ENCODE data around the gene PEPD. TPM values are rescaled to one million over a fixed set of nuclear protein-coding genes. Genes with fewer than 3 reads are reported as not detected.

The PEPD gene
- total RNA-seq, 4 donors from 2014 or later = 40.1 to 61.4 (median 53.4) TPM

GRCh38 chr19:33547676-33548075 is 26.1 kb upstream of the PEPD start:
- no peak overlapping the region for H3K4me3 ChIP-seq
- TF ChIP-seq, protein P1, sequence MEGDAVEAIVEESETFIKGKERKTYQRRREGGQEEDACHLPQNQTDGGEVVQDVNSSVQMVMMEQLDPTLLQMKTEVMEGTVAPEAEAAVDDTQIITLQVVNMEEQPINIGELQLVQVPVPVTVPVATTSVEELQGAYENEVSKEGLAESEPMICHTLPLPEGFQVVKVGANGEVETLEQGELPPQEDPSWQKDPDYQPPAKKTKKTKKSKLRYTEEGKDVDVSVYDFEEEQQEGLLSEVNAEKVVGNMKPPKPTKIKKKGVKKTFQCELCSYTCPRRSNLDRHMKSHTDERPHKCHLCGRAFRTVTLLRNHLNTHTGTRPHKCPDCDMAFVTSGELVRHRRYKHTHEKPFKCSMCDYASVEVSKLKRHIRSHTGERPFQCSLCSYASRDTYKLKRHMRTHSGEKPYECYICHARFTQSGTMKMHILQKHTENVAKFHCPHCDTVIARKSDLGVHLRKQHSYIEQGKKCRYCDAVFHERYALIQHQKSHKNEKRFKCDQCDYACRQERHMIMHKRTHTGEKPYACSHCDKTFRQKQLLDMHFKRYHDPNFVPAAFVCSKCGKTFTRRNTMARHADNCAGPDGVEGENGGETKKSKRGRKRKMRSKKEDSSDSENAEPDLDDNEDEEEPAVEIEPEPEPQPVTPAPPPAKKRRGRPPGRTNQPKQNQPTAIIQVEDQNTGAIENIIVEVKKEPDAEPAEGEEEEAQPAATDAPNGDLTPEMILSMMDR (IDR thresholded peaks at IDR 0.05) = no peak
- no peak for TF ChIP-seq POLR2A (IDR thresholded peaks at IDR 0.05)
- H3K36me3 ChIP-seq = no peaks in the 10 kb centered on the region
- H3K4me1 ChIP-seq = no peaks in the 10 kb centered on the region
- 71 to 83% methylated on average over 1 to 2 of the region's 3 CpGs for WGBS, 2 donors
- no peaks in the 10 kb centered on the region for H3K9me3 ChIP-seq
- H3K27me3 ChIP-seq = peaks cover 0 to 40% (median 0%) of the 10 kb centered on the region in 4 donors
- DNase-seq = no peak
- no peak overlapping the region for H3K27ac ChIP-seq
- intact Hi-C loops (cut with DNase I) = no loop called here

DNA sequence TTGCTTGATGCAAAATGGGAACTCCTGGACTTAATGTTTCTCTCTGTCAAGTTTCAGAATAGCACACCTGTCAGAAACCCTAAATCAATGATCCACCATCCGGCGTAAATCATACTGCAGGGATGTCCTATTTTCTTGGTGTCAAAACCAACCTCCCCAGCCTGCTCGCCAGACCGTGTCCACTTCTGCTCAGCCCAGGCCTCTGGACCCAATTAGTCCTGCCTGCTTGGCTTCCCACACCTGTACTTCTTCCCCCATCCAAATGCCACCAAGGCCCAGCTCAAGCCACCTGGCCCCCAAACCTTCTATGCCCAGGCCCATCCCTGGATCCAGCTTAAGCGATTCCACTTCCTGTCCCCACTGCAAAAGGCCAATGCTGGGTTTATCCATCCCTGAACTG is 25.1 kb upstream of the PEPD start:
- no peak for TF ChIP-seq POLR2A (IDR thresholded peaks at IDR 0.05)
- TF ChIP-seq, protein P1 (IDR thresholded peaks at IDR 0.05) = no peak
- Histone ChIP-seq H3K4me3 (no peak overlapping the region), H3K36me3 (no peaks in the 10 kb centered on the region), H3K9me3 (no peaks in the 10 kb centered on the region), H3K4me1 (no peaks in the 10 kb centered on the region), H3K27ac (no peak overlapping the region), H3K27me3 (peaks cover 0 to 50% (median 0%) of the 10 kb centered on the region in 4 donors)
- no peak for DNase-seq
- WGBS, 2 donors = 88 to 91% methylated on average over 5 of the region's 5 CpGs
- intact Hi-C loops (cut with DNase I) = no loop called here

DNA sequence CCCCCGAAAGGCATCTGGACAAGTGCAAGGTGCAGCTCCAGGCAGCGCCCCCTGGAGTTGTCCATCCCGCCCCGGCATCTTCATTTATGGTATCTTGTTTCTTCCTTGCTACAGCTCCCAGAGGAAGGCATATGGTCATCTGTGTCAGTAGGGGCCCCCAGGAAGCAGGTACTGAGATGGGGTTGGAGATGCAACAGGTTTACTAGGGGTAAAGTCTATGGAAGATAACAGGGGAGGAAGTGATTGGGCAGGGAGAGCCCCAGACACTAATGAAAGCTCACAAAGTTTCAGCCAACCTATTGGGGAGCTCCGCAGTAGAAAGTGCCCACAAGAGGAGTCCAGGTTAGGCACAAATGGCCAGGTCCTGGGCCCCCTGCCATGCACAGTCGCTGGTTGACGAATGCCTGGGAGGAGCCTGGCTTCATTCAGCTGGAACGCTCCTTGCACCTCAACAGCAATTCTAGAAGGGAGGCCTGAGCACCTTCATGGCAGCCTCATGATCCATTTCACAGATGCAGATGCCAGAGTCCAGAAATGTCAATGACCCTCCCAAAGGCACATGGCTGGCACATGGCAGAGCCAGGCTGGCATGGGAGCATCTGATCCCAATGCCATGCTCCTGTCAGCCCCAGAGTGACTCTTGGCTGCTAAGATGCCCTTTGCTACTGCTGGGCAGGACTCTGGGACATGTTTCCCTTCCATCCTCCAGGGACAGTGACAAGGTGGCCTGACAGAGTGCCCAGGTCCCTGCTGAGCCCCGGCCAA is 23.8 kb upstream of the PEPD start:
- H3K9me3 ChIP-seq = no peaks in the 10 kb centered on the region
- peaks cover 0 to 62% (median 0%) of the 10 kb centered on the region in 4 donors for H3K27me3 ChIP-seq
- no peak for DNase-seq
- H3K36me3 ChIP-seq = no peaks in the 10 kb centered on the region
- H3K27ac ChIP-seq = no peak overlapping the region
- 70 to 88% methylated on average over 7 to 8 of the region's 9 CpGs for WGBS, 2 donors
- TF ChIP-seq POLR2A (IDR thresholded peaks at IDR 0.05) = no peak
- TF ChIP-seq, protein P1 (IDR thresholded peaks at IDR 0.05) = no peak
- no peak overlapping the region for H3K4me3 ChIP-seq
- intact Hi-C loops (cut with DNase I) = no loop called here
- no peaks in the 10 kb centered on the region for H3K4me1 ChIP-seq

GRCh38 chr19:33535226-33535625 is 13.6 kb upstream of the PEPD start:
- Histone ChIP-seq H3K36me3 (no peaks in the 10 kb centered on the region), H3K4me1 (no peaks in the 10 kb centered on the region), H3K27me3 (peaks cover 0 to 84% (median 0%) of the 10 kb centered on the region in 4 donors), H3K4me3 (no peak overlapping the region), H3K9me3 (no peaks in the 10 kb centered on the region), H3K27ac (no peak overlapping the region)
- no peak for TF ChIP-seq POLR2A (IDR thresholded peaks at IDR 0.05)
- TF ChIP-seq, protein P1 (IDR thresholded peaks at IDR 0.05) = no peak
- WGBS, 2 donors = 43 to 52% methylated on average over 6 to 8 of the region's 8 CpGs
- no peak for DNase-seq
- intact Hi-C loops (cut with DNase I) = no loop called here

GRCh38 chr19:33532859-33533460 is 11.4 kb upstream of the PEPD start:
- peaks cover 0 to 85% (median 0%) of the 10 kb centered on the region in 4 donors for H3K27me3 ChIP-seq
- intact Hi-C loops (cut with DNase I) = no loop called here
- 10 to 67% methylated on average over 1 to 2 of the region's 6 CpGs for WGBS, 2 donors
- no peak for TF ChIP-seq POLR2A (IDR thresholded peaks at IDR 0.05)
- TF ChIP-seq, protein P1 (IDR thresholded peaks at IDR 0.05) = no peak
- no peaks in the 10 kb centered on the region for H3K9me3 ChIP-seq
- no peak for DNase-seq
- no peaks in the 10 kb centered on the region for H3K4me1 ChIP-seq
- H3K36me3 ChIP-seq = no peaks in the 10 kb centered on the region
- no peak overlapping the region for H3K27ac ChIP-seq
- H3K4me3 ChIP-seq = no peak overlapping the region

All from esophagus squamous epithelium (tissue), 5 donors.